ENCODE results near the gene C16orf95.

The C16orf95 gene

GRCh38 chr16:87324411-87325275, 7.5 kb upstream of the C16orf95 start:
- ATAC-seq (ENCODE audit: low read depth) (0 out of 3 replicates have a peak, but pooled peaks have one; percentile 26), DNase-seq (ENCODE audit: low spot score) (peak; percentile 62)
- TF ChIP-seq, protein P1, sequence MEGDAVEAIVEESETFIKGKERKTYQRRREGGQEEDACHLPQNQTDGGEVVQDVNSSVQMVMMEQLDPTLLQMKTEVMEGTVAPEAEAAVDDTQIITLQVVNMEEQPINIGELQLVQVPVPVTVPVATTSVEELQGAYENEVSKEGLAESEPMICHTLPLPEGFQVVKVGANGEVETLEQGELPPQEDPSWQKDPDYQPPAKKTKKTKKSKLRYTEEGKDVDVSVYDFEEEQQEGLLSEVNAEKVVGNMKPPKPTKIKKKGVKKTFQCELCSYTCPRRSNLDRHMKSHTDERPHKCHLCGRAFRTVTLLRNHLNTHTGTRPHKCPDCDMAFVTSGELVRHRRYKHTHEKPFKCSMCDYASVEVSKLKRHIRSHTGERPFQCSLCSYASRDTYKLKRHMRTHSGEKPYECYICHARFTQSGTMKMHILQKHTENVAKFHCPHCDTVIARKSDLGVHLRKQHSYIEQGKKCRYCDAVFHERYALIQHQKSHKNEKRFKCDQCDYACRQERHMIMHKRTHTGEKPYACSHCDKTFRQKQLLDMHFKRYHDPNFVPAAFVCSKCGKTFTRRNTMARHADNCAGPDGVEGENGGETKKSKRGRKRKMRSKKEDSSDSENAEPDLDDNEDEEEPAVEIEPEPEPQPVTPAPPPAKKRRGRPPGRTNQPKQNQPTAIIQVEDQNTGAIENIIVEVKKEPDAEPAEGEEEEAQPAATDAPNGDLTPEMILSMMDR (IDR thresholded peaks at IDR 0.05; ENCODE audit: poor library complexity, severe bottlenecking) = peak; percentile 78
- no peaks in the 10 kb centered on the region for H3K27me3 ChIP-seq (ENCODE audit: insufficient read depth, poor library complexity, severe bottlenecking)
- H3K9me3 ChIP-seq (ENCODE audit: severe bottlenecking) = no peaks in the 10 kb centered on the region
- no peaks in the 10 kb centered on the region for H3K4me1 ChIP-seq (ENCODE audit: insufficient read depth, poor library complexity, severe bottlenecking)
- no peak overlapping the region for H3K4me3 ChIP-seq (ENCODE audit: severe bottlenecking)
- H3K27ac ChIP-seq (ENCODE audit: poor library complexity, severe bottlenecking) = no peak overlapping the region
- H3K36me3 ChIP-seq (ENCODE audit: low read depth) = no peaks in the 10 kb centered on the region

DNA sequence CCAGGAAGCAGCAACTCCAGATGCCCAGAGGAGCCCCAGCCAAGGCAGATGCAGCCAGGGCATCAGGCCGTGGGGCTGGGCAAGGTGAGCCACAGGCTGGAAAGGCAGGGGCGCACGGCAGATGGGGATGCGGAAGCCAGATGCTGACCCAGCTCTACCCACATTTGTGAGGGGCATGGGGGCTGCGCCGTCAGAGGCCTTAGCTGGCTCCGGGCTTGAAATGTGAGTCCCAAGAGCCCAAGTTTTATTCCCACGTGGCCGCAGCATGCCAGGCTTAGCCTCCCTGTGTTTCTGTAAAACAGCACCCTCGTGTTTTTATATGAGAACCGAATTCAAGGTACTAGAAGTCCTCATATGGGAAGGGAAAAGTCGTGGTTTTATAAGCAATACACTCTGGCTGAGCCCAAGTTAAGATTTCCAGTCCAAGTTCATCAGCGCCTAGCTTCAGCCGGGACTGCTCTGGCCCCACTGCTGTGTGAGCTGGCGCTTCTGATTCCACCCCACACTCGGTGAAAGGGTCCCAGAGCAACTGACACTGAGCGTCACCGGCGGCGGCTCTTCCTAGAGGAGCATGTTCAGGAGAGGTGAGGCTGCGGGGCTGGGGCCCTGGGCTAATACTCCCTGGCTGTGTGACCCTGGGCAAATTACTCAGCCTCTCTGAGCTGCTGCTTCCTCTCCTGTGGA, 6.7 kb upstream of the C16orf95 start:
- ATAC-seq (ENCODE audit: low read depth) = no peak

GRCh38 chr16:87322833-87323726, 5.9 kb upstream of the C16orf95 start:
- peaks cover 8% of the 10 kb centered on the region for H3K4me1 ChIP-seq (ENCODE audit: insufficient read depth, poor library complexity, severe bottlenecking)
- no peaks in the 10 kb centered on the region for H3K9me3 ChIP-seq (ENCODE audit: severe bottlenecking)
- peaks cover 6% of the 10 kb centered on the region for H3K36me3 ChIP-seq (ENCODE audit: low read depth)
- H3K27me3 ChIP-seq (ENCODE audit: insufficient read depth, poor library complexity, severe bottlenecking) = no peaks in the 10 kb centered on the region
- no peak for ATAC-seq (ENCODE audit: low read depth)
- H3K27ac ChIP-seq (ENCODE audit: poor library complexity, severe bottlenecking) = no peak overlapping the region
- TF ChIP-seq, protein P1 (IDR thresholded peaks at IDR 0.05; ENCODE audit: poor library complexity, severe bottlenecking) = no peak
- no peak overlapping the region for H3K4me3 ChIP-seq (ENCODE audit: severe bottlenecking)
- peak; percentile 62 for DNase-seq (ENCODE audit: low spot score)

More for the DNA sequence above, 6.7 kb upstream of the C16orf95 start:
- Histone ChIP-seq H3K27me3 (ENCODE audit: insufficient read depth, poor library complexity, severe bottlenecking) (no peaks in the 10 kb centered on the region), H3K4me3 (ENCODE audit: severe bottlenecking) (no peak overlapping the region), H3K9me3 (ENCODE audit: severe bottlenecking) (no peaks in the 10 kb centered on the region), H3K36me3 (ENCODE audit: low read depth) (peaks cover 2% of the 10 kb centered on the region), H3K27ac (ENCODE audit: poor library complexity, severe bottlenecking) (no peak overlapping the region), H3K4me1 (ENCODE audit: insufficient read depth, poor library complexity, severe bottlenecking) (no peaks in the 10 kb centered on the region)
- DNase-seq (ENCODE audit: low spot score) = peak; percentile 53
- TF ChIP-seq, protein P1 (IDR thresholded peaks at IDR 0.05; ENCODE audit: poor library complexity, severe bottlenecking) = no peak

- TF ChIP-seq, protein P1 (IDR thresholded peaks at IDR 0.05; ENCODE audit: poor library complexity, severe bottlenecking) = no peak
- Histone ChIP-seq H3K4me1 (ENCODE audit: insufficient read depth, poor library complexity, severe bottlenecking) (peaks cover 9% of the 10 kb centered on the region), H3K27me3 (ENCODE audit: insufficient read depth, poor library complexity, severe bottlenecking) (no peaks in the 10 kb centered on the region), H3K36me3 (ENCODE audit: low read depth) (peaks cover 6% of the 10 kb centered on the region), H3K9me3 (ENCODE audit: severe bottlenecking) (no peaks in the 10 kb centered on the region), H3K27ac (ENCODE audit: poor library complexity, severe bottlenecking) (no peak overlapping the region), H3K4me3 (ENCODE audit: severe bottlenecking) (no peak overlapping the region)
- DNase-seq (ENCODE audit: low spot score) = peak; percentile 50
- no peak for ATAC-seq (ENCODE audit: low read depth)
Observed at GRCh38 chr16:87322360-87322759, 5.2 kb upstream of the C16orf95 start.

All from RWPE2 (cell line).